Activated T-cell treated with anti-CD3 and anti-CD28 coated beads, Interleukin-2, amount 50 U/mL, for 4 hours (primary cell): Measurements from ENCODE around the gene CADM1. TPM values are rescaled to one million over a fixed set of nuclear protein-coding genes. Genes with fewer than 3 reads are reported as not detected.
"Not testable (repeated sequence)": the region's sequence is repeated elsewhere in the genome, so short reads cannot be mapped to it uniquely, and the experiment has no call there.

Experiments used
- ATAC-seq, 2 donors: fragments of 200-7000 bp; cut with Tn5 transposase; one replicate each; pipeline ENCODE4 v1.10.0; 2021
- DNase-seq: peaks from one replicate; pipeline ENCODE4 v3.0.0-alpha.2; 2020
- H3K27me3 Mint-ChIP-seq: one replicate; pipeline ENCODE4 v1.8.0; 2021; ENCODE audit warnings: low read depth, mixed read lengths
- H3K36me3 Mint-ChIP-seq: one replicate; pipeline ENCODE4 v1.8.0; 2022; ENCODE audit warnings: mixed read lengths; ENCODE audit not compliant: insufficient read depth
- H3K4me1 Mint-ChIP-seq: one replicate; pipeline ENCODE4 v1.8.0; 2021; ENCODE audit warnings: low read depth, mixed read lengths
- H3K4me3 Mint-ChIP-seq: one replicate; pipeline ENCODE4 v1.8.0; 2021; ENCODE audit warnings: mild to moderate bottlenecking, moderate library complexity, mixed read lengths
- H3K9me3 Mint-ChIP-seq: one replicate; pipeline ENCODE4 v1.8.0; 2021; ENCODE audit warnings: mixed read lengths
- total RNA-seq, 3 donors: library from RNA; stranded (reverse); gene quantifications; one replicate each; pipeline ENCODE4 v1.2.1, GENCODE V29; 2021

CADM1 gene
- total RNA-seq, 3 donors from 2014 or later: 0.63 to 1.7 (median 1.2) TPM

DNA sequence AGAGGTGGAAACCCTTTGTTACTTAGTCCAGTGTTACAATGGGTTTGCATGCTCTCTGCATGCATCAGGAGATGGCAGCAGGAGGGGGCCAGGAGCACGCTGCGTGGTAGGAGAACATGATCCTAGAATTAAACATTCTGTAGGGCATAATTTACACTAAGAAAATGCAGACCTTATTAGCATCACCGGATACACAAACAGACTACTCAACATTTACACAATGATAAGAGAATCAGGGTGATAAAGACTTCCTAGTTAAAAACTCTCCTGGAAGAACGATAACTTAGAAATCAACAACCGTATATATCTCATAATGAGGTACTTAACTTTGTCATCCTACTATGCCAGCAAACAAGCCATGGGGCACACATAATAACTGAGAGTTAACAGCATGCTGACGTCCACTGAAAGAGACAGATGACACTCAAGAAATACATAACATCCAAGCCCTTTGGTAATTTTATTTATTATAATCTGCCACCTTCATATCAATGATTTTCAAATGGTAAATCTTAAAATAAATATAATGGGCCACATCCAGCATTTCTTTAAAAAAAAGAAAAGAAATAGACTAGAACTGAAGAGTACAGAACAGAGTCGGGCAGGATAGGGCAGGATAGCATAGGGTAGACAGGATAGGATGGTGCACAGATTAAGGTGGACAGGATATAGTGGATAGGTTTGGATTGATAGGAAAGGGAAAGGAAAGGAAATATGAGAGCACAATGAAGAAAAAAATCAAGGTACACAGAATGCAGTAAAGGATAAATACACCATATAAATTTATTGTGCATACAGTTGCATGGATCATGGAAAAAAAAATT, 27.5 kb downstream of the CADM1 start:
- H3K27me3 Mint-ChIP-seq: no peaks in the 10 kb centered on the region
- no peak overlapping the region for H3K4me3 Mint-ChIP-seq
- ATAC-seq (no peak), DNase-seq (no peak)
- no peaks in the 10 kb centered on the region for H3K9me3 Mint-ChIP-seq
- H3K36me3 Mint-ChIP-seq: no peaks in the 10 kb centered on the region
- H3K4me1 Mint-ChIP-seq: no peaks in the 10 kb centered on the region

DNA sequence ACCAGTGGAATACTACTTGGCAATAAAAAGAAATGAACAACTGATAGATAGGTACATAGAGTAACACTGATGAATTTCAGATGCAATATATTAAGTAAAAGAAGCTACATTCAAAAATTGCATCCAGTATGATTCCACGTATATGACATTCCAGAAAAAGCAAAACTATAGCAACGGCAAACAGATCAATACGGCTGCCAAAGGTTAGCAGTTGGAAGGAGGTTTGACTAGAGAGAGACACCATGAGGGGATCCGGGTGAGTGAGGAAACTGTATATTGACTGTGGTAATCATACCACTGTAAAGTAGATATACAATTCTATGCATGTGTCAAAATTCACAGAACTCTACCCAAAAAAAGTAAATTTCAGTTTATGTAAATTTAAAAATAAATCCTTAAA, 28.7 kb downstream of the CADM1 start:
- DNase-seq (no peak), ATAC-seq (no peak)
- no peak overlapping the region for H3K4me3 Mint-ChIP-seq
- H3K9me3 Mint-ChIP-seq: no peaks in the 10 kb centered on the region
- no peaks in the 10 kb centered on the region for H3K27me3 Mint-ChIP-seq
- no peaks in the 10 kb centered on the region for H3K36me3 Mint-ChIP-seq
- H3K4me1 Mint-ChIP-seq: no peaks in the 10 kb centered on the region

DNA sequence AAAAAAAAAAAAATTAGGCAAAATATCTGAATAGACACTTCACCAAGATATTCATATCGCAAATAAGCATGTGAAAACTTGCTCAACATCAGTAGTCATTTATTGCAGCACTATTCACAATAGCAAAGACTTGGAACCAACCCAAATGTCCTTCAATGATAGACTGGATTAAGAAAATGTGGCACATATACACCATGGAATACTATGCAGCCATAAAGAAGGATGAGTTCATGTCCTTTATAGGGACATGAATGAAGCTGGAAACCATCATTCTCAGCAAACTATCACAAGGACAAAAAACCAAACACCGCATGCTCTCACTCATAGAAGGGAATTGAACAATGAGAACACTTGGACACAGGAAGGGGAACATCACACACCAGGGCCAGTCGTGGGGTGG, 29.9 kb downstream of the CADM1 start:
- not testable (repeated sequence) for H3K9me3 Mint-ChIP-seq, H3K4me3 Mint-ChIP-seq, DNase-seq, H3K36me3 Mint-ChIP-seq, ATAC-seq, H3K27me3 Mint-ChIP-seq, H3K4me1 Mint-ChIP-seq

DNA sequence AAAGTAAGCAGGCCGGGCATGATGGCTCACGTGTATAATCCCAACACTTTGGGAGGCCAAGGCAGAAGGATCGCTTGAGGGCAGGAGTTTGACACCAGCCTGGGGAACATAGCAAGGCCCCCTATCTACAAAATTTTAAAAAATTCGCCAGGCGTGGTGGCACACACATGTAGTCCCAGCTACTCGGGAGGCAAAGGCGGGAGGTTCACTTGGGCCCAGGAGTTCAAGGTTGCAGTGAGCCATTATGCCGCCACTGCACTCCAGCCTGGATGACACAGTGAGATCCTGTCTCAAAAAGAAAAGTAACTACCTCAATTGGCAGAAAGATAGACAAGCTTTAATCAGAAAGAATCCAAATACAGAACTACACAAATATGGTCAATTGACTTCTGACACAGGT, 31.0 kb downstream of the CADM1 start:
- no peak for ATAC-seq
- no peak for DNase-seq
- Mint-ChIP-seq H3K4me3 (no peak overlapping the region), H3K4me1 (no peaks in the 10 kb centered on the region), H3K9me3 (no peaks in the 10 kb centered on the region), H3K36me3 (no peaks in the 10 kb centered on the region), H3K27me3 (no peaks in the 10 kb centered on the region)

DNA sequence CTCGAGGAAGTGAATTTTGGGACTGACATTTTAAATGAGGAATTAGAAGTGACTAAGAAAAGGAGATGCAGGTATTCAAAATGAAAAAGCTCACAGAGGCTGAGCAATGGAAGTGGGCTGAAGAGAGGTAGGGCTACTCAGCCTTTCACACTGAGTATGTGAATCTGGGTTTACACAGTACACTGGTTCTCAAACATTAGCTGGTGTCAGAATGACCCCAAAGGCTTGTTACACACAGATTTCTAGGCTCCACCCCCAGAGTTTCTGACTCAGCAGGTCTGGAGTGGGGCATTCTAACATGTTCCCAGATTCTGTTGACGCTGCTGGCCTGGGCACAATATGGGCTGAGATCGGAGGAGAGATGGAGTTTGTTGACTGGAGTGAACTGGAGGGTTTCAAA, 32.8 kb downstream of the CADM1 start:
- ATAC-seq (no peak), DNase-seq (no peak)
- Mint-ChIP-seq H3K4me1 (no peaks in the 10 kb centered on the region), H3K27me3 (no peaks in the 10 kb centered on the region), H3K9me3 (no peaks in the 10 kb centered on the region), H3K36me3 (no peaks in the 10 kb centered on the region), H3K4me3 (no peak overlapping the region)

DNA sequence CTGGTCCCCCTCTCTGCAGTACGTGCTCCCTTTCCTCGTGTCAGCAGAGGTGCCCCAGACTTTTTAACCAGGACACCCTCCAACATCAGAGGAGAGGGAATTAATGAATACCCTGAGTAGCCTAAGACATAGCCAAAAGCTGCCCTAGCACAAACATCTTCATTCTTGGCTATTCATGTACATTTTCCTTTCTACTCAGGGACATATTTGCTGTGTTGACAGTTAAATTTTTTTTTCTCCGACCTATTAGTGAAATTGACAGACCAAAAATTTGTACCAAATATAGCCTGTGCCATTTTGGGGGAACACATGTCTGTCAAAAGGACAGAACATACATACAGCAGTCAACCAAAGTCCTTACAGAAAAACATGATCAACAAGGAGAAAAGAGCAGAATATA, 33.3 kb downstream of the CADM1 start:
- DNase-seq (no peak), ATAC-seq (no peak)
- Mint-ChIP-seq H3K36me3 (no peaks in the 10 kb centered on the region), H3K4me3 (no peak overlapping the region), H3K9me3 (no peaks in the 10 kb centered on the region), H3K4me1 (no peaks in the 10 kb centered on the region), H3K27me3 (no peaks in the 10 kb centered on the region)

DNA sequence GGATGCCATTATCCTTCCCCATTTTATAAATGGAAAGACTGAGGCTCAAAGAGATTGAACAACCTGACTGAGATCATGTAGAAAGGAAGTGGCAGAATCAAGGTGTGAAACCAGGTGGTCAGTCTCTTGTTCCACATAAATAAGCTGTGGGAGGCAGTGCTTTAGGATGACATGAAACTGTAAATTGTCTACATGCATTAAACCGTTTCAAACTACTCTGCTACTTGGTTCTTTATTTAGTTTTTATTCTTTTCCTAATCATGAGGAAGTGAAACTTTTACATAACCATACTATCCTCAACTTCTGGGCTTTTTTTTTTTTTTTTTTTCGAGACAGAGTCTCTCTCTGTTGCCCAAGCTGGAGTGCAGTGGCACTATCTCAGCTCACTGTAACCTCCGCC, 34.9 kb downstream of the CADM1 start:
- Mint-ChIP-seq H3K4me3 (no peak overlapping the region), H3K27me3 (no peaks in the 10 kb centered on the region), H3K9me3 (no peaks in the 10 kb centered on the region), H3K36me3 (no peaks in the 10 kb centered on the region), H3K4me1 (no peaks in the 10 kb centered on the region)
- no peak for ATAC-seq
- no peak for DNase-seq

DNA sequence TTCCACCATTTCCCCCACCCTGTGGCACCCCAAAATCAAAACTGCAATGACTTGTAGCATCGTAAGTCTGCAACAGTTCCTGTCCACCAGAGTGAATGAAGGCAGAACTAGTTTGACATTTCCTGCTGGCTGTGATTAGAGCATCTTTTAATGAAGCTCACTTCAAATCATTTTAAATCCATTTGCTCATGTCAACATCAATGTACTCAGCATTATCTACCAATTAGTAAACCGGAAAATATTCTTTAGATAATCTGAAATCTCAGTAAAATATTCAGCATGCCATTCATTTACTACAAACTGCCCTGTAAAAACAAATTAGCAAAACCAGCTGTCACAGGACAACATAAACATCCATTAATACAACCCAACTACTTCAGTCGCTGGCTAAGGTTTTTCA, 38.1 kb downstream of the CADM1 start:
- H3K27me3 Mint-ChIP-seq: no peaks in the 10 kb centered on the region
- no peak for DNase-seq

DNA sequence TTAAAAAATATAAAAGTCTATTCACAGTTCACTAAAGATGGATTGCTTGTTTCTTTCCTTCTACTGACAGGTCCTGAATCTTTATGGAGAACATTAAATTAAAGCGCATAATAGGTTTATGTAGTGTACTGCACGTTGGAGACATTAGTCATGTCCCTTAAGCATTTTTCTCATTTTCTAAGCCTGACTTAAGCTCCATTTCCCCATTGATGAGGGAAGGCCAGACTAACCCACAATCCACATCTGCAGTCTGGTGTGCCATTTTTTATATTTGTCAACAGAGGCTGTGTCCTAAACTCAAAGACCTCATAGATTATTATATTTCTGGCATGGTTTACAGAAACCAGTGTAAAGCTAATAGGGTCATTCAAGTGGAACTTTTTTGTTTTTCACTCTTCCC, 39.9 kb downstream of the CADM1 start:
- Mint-ChIP-seq H3K36me3 (no peaks in the 10 kb centered on the region), H3K9me3 (no peaks in the 10 kb centered on the region), H3K4me3 (no peak overlapping the region), H3K4me1 (no peaks in the 10 kb centered on the region), H3K27me3 (no peaks in the 10 kb centered on the region)
- ATAC-seq: no peak
- no peak for DNase-seq

More for the DNA sequence above, 38.1 kb downstream of the CADM1 start:
- Mint-ChIP-seq H3K4me1 (no peaks in the 10 kb centered on the region), H3K4me3 (no peak overlapping the region), H3K36me3 (no peaks in the 10 kb centered on the region), H3K9me3 (no peaks in the 10 kb centered on the region)
- ATAC-seq: no peak

DNA sequence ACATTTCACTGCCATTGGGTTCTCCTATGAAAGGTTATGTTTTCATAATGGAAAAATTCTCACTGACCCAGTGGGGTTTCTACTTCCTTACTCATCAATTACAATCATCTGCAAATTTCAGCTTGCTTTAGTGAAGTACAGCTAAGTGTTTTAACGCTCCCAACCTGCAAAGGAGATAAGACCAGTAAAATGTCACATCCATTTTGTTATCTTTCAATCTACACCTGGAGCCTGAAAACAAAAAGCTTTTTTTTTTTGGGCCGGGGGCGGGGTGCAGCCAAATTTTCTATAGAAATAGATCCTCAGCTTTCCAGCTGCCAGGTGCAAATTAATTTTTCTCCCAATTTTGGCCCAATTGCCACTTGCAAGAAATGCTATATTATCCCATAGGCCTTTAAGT, 40.6 kb downstream of the CADM1 start:
- Mint-ChIP-seq H3K9me3 (no peaks in the 10 kb centered on the region), H3K36me3 (no peaks in the 10 kb centered on the region), H3K27me3 (no peaks in the 10 kb centered on the region), H3K4me3 (no peak overlapping the region), H3K4me1 (no peaks in the 10 kb centered on the region)
- no peak for DNase-seq
- no peak for ATAC-seq

DNA sequence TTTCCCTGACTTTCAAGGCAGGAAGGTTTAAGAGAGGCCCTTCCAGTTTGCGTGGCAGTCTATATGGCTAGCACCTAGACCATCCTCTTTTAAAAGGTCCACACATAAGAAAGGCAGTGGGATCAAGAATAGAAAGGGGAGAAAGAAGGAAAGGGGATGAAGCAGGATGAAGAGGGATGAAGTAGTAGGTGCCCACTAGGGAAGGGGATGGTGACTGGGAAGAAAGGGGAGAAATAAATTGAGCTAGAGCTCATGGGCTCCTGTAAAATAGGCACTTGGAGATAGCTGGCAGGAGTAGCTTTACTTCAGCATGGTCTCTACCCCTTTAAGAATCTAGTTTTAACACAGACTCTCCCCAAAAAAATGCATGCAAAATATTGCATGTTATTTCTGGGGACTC, 41.5 kb downstream of the CADM1 start:
- no peak for ATAC-seq
- H3K27me3 Mint-ChIP-seq: no peaks in the 10 kb centered on the region
- H3K36me3 Mint-ChIP-seq: no peaks in the 10 kb centered on the region
- no peak overlapping the region for H3K4me3 Mint-ChIP-seq
- H3K4me1 Mint-ChIP-seq: no peaks in the 10 kb centered on the region
- DNase-seq: no peak
- no peaks in the 10 kb centered on the region for H3K9me3 Mint-ChIP-seq

DNA sequence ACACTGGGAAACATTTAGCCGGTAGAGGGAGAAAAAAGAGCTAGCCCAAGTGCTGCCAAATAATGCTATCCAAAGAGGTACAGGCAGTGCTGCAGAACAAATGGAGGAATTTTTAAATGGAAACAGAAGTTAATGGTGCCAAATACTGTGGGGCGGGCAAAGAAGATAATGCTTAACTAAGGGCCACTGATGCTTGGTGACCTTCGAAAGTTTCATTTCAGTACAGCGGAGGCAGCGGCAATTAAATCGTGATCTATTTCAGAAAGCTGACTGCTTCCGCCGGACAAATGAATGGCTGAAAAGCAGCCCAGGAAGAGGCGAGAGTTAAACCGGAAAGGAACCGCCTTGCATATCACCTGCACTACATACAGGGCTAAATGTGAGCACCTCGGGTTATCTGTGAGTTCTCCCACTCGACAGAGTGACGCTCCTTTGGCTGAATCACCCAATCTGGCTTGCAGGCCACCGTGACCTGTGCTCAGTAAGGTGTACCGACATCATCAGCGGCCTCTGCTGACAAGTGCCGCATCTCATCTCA, 42.1 kb downstream of the CADM1 start:
- DNase-seq (no peak), ATAC-seq (no peak)
- H3K9me3 Mint-ChIP-seq: no peaks in the 10 kb centered on the region
- no peaks in the 10 kb centered on the region for H3K27me3 Mint-ChIP-seq
- no peaks in the 10 kb centered on the region for H3K4me1 Mint-ChIP-seq
- no peak overlapping the region for H3K4me3 Mint-ChIP-seq
- no peaks in the 10 kb centered on the region for H3K36me3 Mint-ChIP-seq

DNA sequence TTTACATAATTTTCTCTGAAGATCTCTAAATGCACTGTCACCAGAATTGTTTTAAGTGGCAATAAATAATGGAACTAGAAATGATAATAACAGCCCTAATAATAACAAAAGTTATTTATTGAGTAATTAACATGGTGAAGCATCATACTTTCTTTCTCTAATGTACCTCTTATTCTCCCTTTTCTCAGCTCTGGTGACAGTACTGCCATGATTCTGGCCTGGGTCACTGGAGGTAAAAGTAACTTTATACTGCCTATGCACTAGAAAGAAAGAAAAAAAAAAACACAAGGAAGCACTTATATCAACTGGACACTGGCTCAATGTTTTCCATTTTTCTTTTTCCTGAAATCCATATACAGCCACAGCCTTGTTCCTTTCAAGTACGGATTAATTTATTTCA, 43.7 kb downstream of the CADM1 start:
- no peaks in the 10 kb centered on the region for H3K36me3 Mint-ChIP-seq
- H3K27me3 Mint-ChIP-seq: no peaks in the 10 kb centered on the region
- no peak overlapping the region for H3K4me3 Mint-ChIP-seq
- H3K9me3 Mint-ChIP-seq: no peaks in the 10 kb centered on the region
- ATAC-seq (no peak), DNase-seq (no peak)
- H3K4me1 Mint-ChIP-seq: no peaks in the 10 kb centered on the region

DNA sequence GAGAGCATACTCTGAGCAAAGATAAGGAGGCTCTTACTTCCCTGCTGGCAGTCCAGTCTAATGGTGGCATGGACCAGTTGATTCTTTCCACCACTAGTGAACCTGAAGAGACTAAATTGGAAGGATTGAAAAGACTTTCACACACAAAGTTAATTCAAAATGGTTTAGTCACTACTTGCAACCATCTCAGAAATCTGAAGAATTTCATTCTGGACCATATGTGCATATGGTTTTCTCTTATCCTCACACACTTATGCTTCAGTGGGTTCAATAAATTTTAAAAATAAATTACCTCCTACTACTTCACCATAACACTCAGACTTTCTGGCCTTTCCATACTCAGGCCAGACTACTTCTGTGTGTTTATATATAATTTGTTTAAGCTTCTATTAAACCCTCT, 44.7 kb downstream of the CADM1 start:
- H3K4me1 Mint-ChIP-seq: no peaks in the 10 kb centered on the region
- H3K27me3 Mint-ChIP-seq: no peaks in the 10 kb centered on the region
- H3K36me3 Mint-ChIP-seq: no peaks in the 10 kb centered on the region
- no peaks in the 10 kb centered on the region for H3K9me3 Mint-ChIP-seq
- no peak for ATAC-seq
- no peak for DNase-seq
- H3K4me3 Mint-ChIP-seq: no peak overlapping the region

DNA sequence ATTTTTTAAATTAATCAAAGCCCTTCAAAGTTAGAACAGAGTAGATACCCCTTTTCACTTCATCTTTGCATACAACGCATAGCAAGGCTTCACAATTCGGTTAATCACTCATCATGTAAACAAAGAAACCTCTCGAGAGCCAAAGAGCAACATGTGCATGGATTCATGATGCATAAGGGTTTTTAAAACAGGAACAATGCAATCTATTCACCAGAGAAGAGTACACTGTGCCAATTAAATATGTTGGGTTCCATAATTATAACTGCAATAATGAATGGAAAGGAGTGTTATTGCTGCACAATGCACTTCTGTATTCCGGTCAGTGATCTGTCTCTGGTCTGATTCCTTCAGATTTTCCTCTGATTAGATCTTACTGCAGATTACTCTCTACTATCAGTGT, 45.3 kb downstream of the CADM1 start:
- no peaks in the 10 kb centered on the region for H3K4me1 Mint-ChIP-seq
- H3K9me3 Mint-ChIP-seq: no peaks in the 10 kb centered on the region
- no peaks in the 10 kb centered on the region for H3K27me3 Mint-ChIP-seq
- no peak overlapping the region for H3K4me3 Mint-ChIP-seq
- DNase-seq: no peak
- no peak for ATAC-seq
- no peaks in the 10 kb centered on the region for H3K36me3 Mint-ChIP-seq
